ENCODE data around the gene NUP214.

- TF ChIP-seq CTCF (IDR thresholded peaks at IDR 0.05), result no peak
- TF ChIP-seq ZFX (IDR thresholded peaks at IDR 0.05; ENCODE audit: borderline replicate concordance), result no peak
Observed at GRCh38 chr9:131278702-131279111, 153.3 kb downstream of the NUP214 start.
